Suprapubic skin (tissue), 4 donors: ENCODE results near the gene KCNAB2.

Experiments used
- CTCF ChIP-seq, 2 donors: fragments of 200-600 bp in 1 of 2; fragments of 450-650 bp in 1 of 2; sonication (generic) in 1 of 2; IDR thresholded peaks; one replicate each; pipeline ENCODE4 v1.5.1; 2016 to 2019; ENCODE audit warnings: antibody characterized with exemption in 2 of 2, mild to moderate bottlenecking in 1 of 2, moderate library complexity in 1 of 2
- EP300 ChIP-seq: sonication (generic); formaldehyde crosslinking; IDR thresholded peaks from one replicate; pipeline ENCODE4 v1.6.1; 2017; ENCODE audit warnings: antibody characterized with exemption
- POLR2A ChIP-seq, 2 donors: fragments of 450-650 bp; IDR thresholded peaks; one replicate each; pipeline ENCODE4 v1.6.1; 2017; ENCODE audit warnings: antibody characterized with exemption in 2 of 2, mild to moderate bottlenecking in 2 of 2, moderate library complexity in 2 of 2
- POLR2AphosphoS5 ChIP-seq, 3 donors: sonication (generic); formaldehyde crosslinking; IDR thresholded peaks; one replicate each; pipeline ENCODE4 v1.6.1; 2017; ENCODE audit warnings: antibody characterized with exemption in 3 of 3

GRCh38 chr1:6087377-6087772, 41.7 kb downstream of the KCNAB2 start:
- no peak for TF ChIP-seq CTCF (IDR thresholded peaks at IDR 0.05)
- TF ChIP-seq EP300, result no peak
- TF ChIP-seq POLR2A (IDR thresholded peaks at IDR 0.05), result no peak
- TF ChIP-seq POLR2AphosphoS5 (IDR thresholded peaks at IDR 0.05), result no peak
